Measurements from ENCODE around the gene PWWP2B. TPM values are rescaled to one million over a fixed set of nuclear protein-coding genes. Genes with fewer than 3 reads are reported as not detected.

The PWWP2B gene
- total and polyA plus RNA-seq, 2 of the 13 experiments (the other 11 are each of a cell fraction or from before 2014, with no cell fraction given) = 2.3 to 4.7 TPM

DNA sequence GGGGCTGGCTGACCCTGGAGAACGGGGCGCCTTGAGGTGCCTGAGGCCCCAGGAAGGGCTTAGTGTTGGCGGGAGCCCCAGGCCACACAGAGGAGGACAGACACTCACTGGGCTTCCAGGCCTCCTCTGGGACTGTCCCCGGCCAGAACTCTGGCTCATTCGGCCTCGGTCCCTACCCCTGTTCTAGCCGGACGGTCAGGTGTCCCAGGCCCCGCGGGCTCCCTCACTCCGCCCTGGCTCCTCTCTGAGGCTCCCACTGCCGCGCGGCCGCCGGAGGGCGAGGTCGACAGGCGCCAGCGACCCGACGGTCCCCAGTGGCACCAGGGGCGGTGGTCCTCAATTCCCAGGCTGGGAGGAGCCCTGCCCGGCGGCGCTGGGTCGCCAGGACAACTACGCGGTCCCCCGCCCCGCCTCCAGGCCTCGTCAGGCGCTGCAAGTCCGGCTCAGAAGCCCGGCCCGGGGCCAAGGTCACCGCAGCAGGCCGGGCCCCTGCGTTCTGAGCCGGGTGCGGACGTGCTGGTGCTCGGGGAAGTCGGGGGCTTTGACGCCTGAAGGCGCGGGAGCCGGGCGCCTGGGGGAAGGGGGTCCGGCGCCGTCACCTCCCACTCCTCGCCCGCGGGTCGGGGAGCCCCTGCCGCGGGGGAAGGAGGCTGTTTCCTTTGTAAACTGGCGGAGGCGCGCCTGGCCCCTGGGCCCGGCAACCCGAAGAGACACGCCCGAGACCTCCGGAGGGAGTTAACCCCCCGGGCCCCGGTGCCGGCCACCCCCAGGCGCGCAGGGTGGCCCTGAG, 1.1 kb upstream of the PWWP2B start (continued):
- TF ChIP-seq, protein P1, sequence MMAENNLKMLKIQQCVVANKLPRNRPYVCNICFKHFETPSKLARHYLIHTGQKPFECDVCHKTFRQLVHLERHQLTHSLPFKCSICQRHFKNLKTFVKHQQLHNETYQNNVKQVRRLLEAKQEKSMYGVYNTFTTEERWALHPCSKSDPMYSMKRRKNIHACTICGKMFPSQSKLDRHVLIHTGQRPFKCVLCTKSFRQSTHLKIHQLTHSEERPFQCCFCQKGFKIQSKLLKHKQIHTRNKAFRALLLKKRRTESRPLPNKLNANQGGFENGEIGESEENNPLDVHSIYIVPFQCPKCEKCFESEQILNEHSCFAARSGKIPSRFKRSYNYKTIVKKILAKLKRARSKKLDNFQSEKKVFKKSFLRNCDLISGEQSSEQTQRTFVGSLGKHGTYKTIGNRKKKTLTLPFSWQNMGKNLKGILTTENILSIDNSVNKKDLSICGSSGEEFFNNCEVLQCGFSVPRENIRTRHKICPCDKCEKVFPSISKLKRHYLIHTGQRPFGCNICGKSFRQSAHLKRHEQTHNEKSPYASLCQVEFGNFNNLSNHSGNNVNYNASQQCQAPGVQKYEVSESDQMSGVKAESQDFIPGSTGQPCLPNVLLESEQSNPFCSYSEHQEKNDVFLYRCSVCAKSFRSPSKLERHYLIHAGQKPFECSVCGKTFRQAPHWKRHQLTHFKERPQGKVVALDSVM (CRISPR knock-in tag; IDR thresholded peaks at IDR 0.05) = no peak
- TF ChIP-seq ZNF792 (CRISPR knock-in tag; IDR thresholded peaks at IDR 0.05) (0 out of 2 replicates have a peak, but pooled peaks have one; percentile 19), FOXO4 (CRISPR knock-in tag; conservative IDR thresholded peaks at IDR 0.05) (no peak), ZNF124 (CRISPR knock-in tag; IDR thresholded peaks at IDR 0.05) (no peak), ZBTB14 (CRISPR knock-in tag; IDR thresholded peaks at IDR 0.05) (0 out of 2 replicates have a peak, but pooled peaks have one; percentile 58), PHF8 (CRISPR knock-in tag; IDR thresholded peaks at IDR 0.05) (peak; percentile 78), CENPX (CRISPR knock-in tag; IDR thresholded peaks at IDR 0.05) (no peak), HIVEP1 (CRISPR knock-in tag; IDR thresholded peaks at IDR 0.05) (no peak), KMT2A (CRISPR knock-in tag; IDR thresholded peaks at IDR 0.05) (no peak; the same call in 1 of the 2 replicates), U2AF1 (optimal IDR thresholded peaks at IDR 0.05; ENCODE audit: low read depth, low read length) (no peak), KLF16 (CRISPR knock-in tag; IDR thresholded peaks at IDR 0.05) (peak in 1 of 2 experiments; percentile 69; a peak in 1 of 4 replicates), REST (IDR thresholded peaks at IDR 0.05; ENCODE audit: borderline replicate concordance in 1 of 2, low read depth in 1 of 2, low read length in 2 of 2) (no peak), PAX8 (CRISPR knock-in tag; IDR thresholded peaks at IDR 0.05; ENCODE audit: borderline replicate concordance) (no peak), ZNF891 (CRISPR knock-in tag; IDR thresholded peaks at IDR 0.05) (no peak), SP140L (CRISPR knock-in tag; IDR thresholded peaks at IDR 0.05; ENCODE audit: borderline replicate concordance) (no peak), NFATC3 (CRISPR knock-in tag; IDR thresholded peaks at IDR 0.05) (no peak), ZNF883 (CRISPR knock-in tag; IDR thresholded peaks at IDR 0.05; ENCODE audit: not compliant biosample characterization) (no peak), ZNF605 (CRISPR knock-in tag; IDR thresholded peaks at IDR 0.05) (no peak), FOSL1 (CRISPR knock-in tag; IDR thresholded peaks at IDR 0.05; ENCODE audit: borderline replicate concordance) (no peak), HMGA1 (CRISPR knock-in tag; conservative IDR thresholded peaks at IDR 0.05) (no peak)
- TF ChIP-seq, protein P2, sequence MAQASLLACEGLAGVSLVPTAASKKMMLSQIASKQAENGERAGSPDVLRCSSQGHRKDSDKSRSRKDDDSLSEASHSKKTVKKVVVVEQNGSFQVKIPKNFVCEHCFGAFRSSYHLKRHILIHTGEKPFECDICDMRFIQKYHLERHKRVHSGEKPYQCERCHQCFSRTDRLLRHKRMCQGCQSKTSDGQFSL (CRISPR knock-in tag; IDR thresholded peaks at IDR 0.05) = no peak
